Activated naive CD4-positive, alpha-beta T cell treated with anti-CD3 and anti-CD28 coated beads for 36 hours (primary cell): ENCODE measurements around the gene OR6C1. TPM values are rescaled to one million over a fixed set of nuclear protein-coding genes. Genes with fewer than 3 reads are reported as not detected.

Source experiments
- total RNA-seq, 2 experiments: library from RNA; stranded (reverse); gene quantifications; one replicate each; pipeline ENCODE4 v1.2.3, GENCODE V29; 2021

OR6C1 gene
- total RNA-seq, 2 experiments from 2014 or later: not detected

Other genes with a start within 250 kb of the OR6C1 start
- not detected for gene OR9K2, start 187.9 kb upstream of the OR6C1 start, total RNA-seq
- gene OR10A7, start 93.3 kb upstream of the OR6C1 start, total RNA-seq: not detected
- gene OR6C74, start 69.7 kb upstream of the OR6C1 start, total RNA-seq: not detected
- not detected for gene OR6C6, start 17.8 kb upstream of the OR6C1 start, total RNA-seq
- not detected for gene OR6C3, start 16.4 kb downstream of the OR6C1 start, total RNA-seq
- not detected for gene OR6C75, start 48.6 kb downstream of the OR6C1 start, total RNA-seq
- not detected for gene OR6C65, start 86.2 kb downstream of the OR6C1 start, total RNA-seq
- not detected for gene OR6C76, start 111.9 kb downstream of the OR6C1 start, total RNA-seq
- not detected for gene OR6C2, start 129.7 kb downstream of the OR6C1 start, total RNA-seq
- not detected for gene OR6C70, start 155.8 kb downstream of the OR6C1 start, total RNA-seq
- gene OR6C68, start 178.0 kb downstream of the OR6C1 start, total RNA-seq: not detected
- not detected for gene OR6C4, start 235.3 kb downstream of the OR6C1 start, total RNA-seq